ENCODE data around the gene POU2AF1. TPM values are rescaled to one million over a fixed set of nuclear protein-coding genes. Genes with fewer than 3 reads are reported as not detected.

The POU2AF1 gene
- total RNA-seq, 3 donors from 2014 or later (not counting 1 experiment from before 2014, with no cell fraction given): 0.82 to 16.8 (median 1.1) TPM

GRCh38 chr11:111363985-111364384, 15.1 kb downstream of the POU2AF1 start:
- Histone ChIP-seq H3K4me3 (ENCODE audit: low read length) (no peak overlapping the region), H3K27ac (ENCODE audit: low read length) (no peak overlapping the region), H3K4me1 (ENCODE audit: control insufficient read depth, insufficient read depth, low read length) (peaks cover 5% of the 10 kb centered on the region), H3K27me3 (ENCODE audit: control insufficient read depth, insufficient read depth, low read length) (no peaks in the 10 kb centered on the region), H3K9me3 (ENCODE audit: control insufficient read depth, insufficient read depth, low read length) (no peaks in the 10 kb centered on the region), H3K36me3 (ENCODE audit: control insufficient read depth, insufficient read depth, low read length) (no peaks in the 10 kb centered on the region)
- Mint-ChIP-seq H3K4me3 (no peak overlapping the region), H3K36me3 (no peaks in the 10 kb centered on the region), H3K27ac (no peak overlapping the region), H3K9me3 (no peaks in the 10 kb centered on the region), H3K4me1 (no peaks in the 10 kb centered on the region), H3K27me3 (ENCODE audit: low read depth in 2 of 2) (peaks cover 0 to 3% of the 10 kb centered on the region in 2 donors)
- TF ChIP-seq, protein P1, sequence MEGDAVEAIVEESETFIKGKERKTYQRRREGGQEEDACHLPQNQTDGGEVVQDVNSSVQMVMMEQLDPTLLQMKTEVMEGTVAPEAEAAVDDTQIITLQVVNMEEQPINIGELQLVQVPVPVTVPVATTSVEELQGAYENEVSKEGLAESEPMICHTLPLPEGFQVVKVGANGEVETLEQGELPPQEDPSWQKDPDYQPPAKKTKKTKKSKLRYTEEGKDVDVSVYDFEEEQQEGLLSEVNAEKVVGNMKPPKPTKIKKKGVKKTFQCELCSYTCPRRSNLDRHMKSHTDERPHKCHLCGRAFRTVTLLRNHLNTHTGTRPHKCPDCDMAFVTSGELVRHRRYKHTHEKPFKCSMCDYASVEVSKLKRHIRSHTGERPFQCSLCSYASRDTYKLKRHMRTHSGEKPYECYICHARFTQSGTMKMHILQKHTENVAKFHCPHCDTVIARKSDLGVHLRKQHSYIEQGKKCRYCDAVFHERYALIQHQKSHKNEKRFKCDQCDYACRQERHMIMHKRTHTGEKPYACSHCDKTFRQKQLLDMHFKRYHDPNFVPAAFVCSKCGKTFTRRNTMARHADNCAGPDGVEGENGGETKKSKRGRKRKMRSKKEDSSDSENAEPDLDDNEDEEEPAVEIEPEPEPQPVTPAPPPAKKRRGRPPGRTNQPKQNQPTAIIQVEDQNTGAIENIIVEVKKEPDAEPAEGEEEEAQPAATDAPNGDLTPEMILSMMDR (IDR thresholded peaks at IDR 0.05): no peak
- intact Hi-C loops (cut with micrococcal nuclease): no loop called here
- no peak for DNase-seq
- ATAC-seq: no peak

DNA sequence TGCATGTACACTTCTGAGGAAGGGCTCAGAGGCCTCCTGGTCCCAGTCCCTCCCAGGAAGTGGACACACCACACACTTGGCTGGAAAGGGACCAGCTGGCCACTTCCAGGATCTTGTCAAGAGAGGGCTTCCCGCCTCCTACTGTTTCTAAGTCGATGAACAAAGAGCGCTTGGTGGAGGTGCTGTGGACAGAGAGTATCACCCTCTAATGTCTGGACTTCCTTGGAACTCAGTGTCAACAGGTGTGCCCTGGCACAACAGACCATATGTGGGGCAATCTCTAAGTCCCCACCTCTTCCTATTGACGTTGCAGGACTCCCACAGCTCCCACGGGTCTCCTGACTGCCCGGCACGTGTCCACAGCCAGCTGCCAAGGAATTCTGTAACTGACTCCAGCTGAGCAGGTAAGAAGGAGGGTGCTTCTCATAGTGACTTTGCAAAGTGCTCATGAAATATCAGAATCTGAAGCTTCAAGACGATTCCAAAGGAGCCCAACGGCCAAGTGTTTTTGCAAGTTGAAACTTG, 16.1 kb downstream of the POU2AF1 start:
- WGBS (ENCODE audit: insufficient coverage): 87% methylated on average over 9 of the region's 9 CpGs
- no peak overlapping the region for H3K27ac ChIP-seq (ENCODE audit: low read length)
- H3K27ac Mint-ChIP-seq: no peak overlapping the region

DNA sequence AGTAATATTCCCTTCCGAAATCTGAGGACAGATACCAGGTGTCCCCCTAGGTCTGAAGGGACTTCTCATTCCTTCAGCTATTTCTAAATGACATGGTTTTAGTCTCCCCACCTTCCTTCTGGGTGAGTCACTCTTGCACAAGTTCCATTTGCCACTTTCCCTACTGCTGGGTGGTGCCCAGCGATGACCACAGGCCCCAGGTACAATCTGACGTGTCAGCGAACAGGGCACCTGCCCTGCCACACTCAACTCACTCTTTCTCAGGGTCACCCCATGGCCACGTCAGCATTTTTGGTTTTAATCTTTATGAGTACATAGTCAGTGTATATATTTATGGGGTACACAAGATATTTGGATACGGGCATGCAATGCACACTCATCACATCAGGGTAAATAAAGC, 17.2 kb downstream of the POU2AF1 start:
- Histone ChIP-seq H3K4me1 (ENCODE audit: control insufficient read depth, insufficient read depth, low read length) (peaks cover 4% of the 10 kb centered on the region), H3K9me3 (ENCODE audit: control insufficient read depth, insufficient read depth, low read length) (no peaks in the 10 kb centered on the region), H3K27me3 (ENCODE audit: control insufficient read depth, insufficient read depth, low read length) (no peaks in the 10 kb centered on the region), H3K4me3 (ENCODE audit: low read length) (no peak overlapping the region), H3K27ac (ENCODE audit: low read length) (no peak overlapping the region), H3K36me3 (ENCODE audit: control insufficient read depth, insufficient read depth, low read length) (no peaks in the 10 kb centered on the region)
- TF ChIP-seq, protein P1 (IDR thresholded peaks at IDR 0.05): no peak
- Mint-ChIP-seq H3K9me3 (no peaks in the 10 kb centered on the region), H3K27ac (no peak overlapping the region), H3K4me3 (no peak overlapping the region), H3K4me1 (no peaks in the 10 kb centered on the region), H3K36me3 (no peaks in the 10 kb centered on the region), H3K27me3 (ENCODE audit: low read depth in 2 of 2) (no peaks in the 10 kb centered on the region)
- intact Hi-C loops (cut with micrococcal nuclease): no loop called here
- DNase-seq: no peak
- 86% methylated on average over 2 of the region's 6 CpGs for WGBS (ENCODE audit: insufficient coverage)
- ATAC-seq: no peak

More for the DNA sequence above, 16.1 kb downstream of the POU2AF1 start:
- Mint-ChIP-seq H3K4me3 (no peak overlapping the region), H3K27me3 (ENCODE audit: low read depth in 2 of 2) (peaks cover 0 to 3% of the 10 kb centered on the region in 2 donors), H3K4me1 (no peaks in the 10 kb centered on the region), H3K36me3 (no peaks in the 10 kb centered on the region), H3K9me3 (no peaks in the 10 kb centered on the region)
- no peak for DNase-seq
- intact Hi-C loops (cut with micrococcal nuclease): no loop called here
- Histone ChIP-seq H3K4me3 (ENCODE audit: low read length) (no peak overlapping the region), H3K9me3 (ENCODE audit: control insufficient read depth, insufficient read depth, low read length) (no peaks in the 10 kb centered on the region), H3K27me3 (ENCODE audit: control insufficient read depth, insufficient read depth, low read length) (no peaks in the 10 kb centered on the region), H3K36me3 (ENCODE audit: control insufficient read depth, insufficient read depth, low read length) (no peaks in the 10 kb centered on the region), H3K4me1 (ENCODE audit: control insufficient read depth, insufficient read depth, low read length) (peaks cover 5% of the 10 kb centered on the region)
- TF ChIP-seq, protein P1 (IDR thresholded peaks at IDR 0.05): no peak
- ATAC-seq: no peak
